Activated naive CD4-positive, alpha-beta T cell treated with anti-CD3 and anti-CD28 coated beads for 36 hours (primary cell): Measurements from ENCODE around the gene MYOZ3. TPM values are rescaled to one million over a fixed set of nuclear protein-coding genes. Genes with fewer than 3 reads are reported as not detected.
A peak's percentile ranks its signal among the peaks of the same experiment; 100 is the strongest.

ENCODE experiments used
- CTCF ChIA-PET: fragments of 350-600 bp; sonication (Branson Sonifier 250); formaldehyde crosslinking; loops from one replicate; lab custom pipeline; 2021; ENCODE audit warnings: antibody characterized with exemption; lab: Charles Lee
- DNase-seq: peaks from one replicate; pipeline ENCODE4 v3.0.0-alpha.2; 2020
- H3K27ac Mint-ChIP-seq: one replicate; pipeline ENCODE4 v1.8.0; 2021; ENCODE audit warnings: mild to moderate bottlenecking, mixed read lengths
- H3K27me3 Mint-ChIP-seq: one replicate; pipeline ENCODE4 v1.8.0; 2021; ENCODE audit warnings: low read depth, mixed read lengths
- H3K36me3 Mint-ChIP-seq: one replicate; pipeline ENCODE4 v1.8.0; 2021; ENCODE audit warnings: low read depth, mixed read lengths
- H3K4me1 Mint-ChIP-seq: one replicate; pipeline ENCODE4 v1.8.0; 2021; ENCODE audit warnings: low read depth, mixed read lengths
- H3K4me3 Mint-ChIP-seq: one replicate; pipeline ENCODE4 v1.8.0; 2021; ENCODE audit warnings: mild to moderate bottlenecking, moderate library complexity, mixed read lengths
- H3K9me3 Mint-ChIP-seq: one replicate; pipeline ENCODE4 v1.8.0; 2021; ENCODE audit warnings: mixed read lengths
- intact Hi-C: fragments of 100-400 bp; cut with micrococcal nuclease; formaldehyde crosslinking; loops from one replicate; pipeline ENCODE4 v1.15.1; 2023
- total RNA-seq, 2 experiments: library from RNA; stranded (reverse); gene quantifications; one replicate each; pipeline ENCODE4 v1.2.3, GENCODE V29; 2021

Gene MYOZ3
- total RNA-seq, 2 experiments from 2014 or later, result 0.17 to 0.49 TPM

- H3K27me3 Mint-ChIP-seq, result no peaks in the 10 kb centered on the region
- no peaks in the 10 kb centered on the region for H3K9me3 Mint-ChIP-seq
- no peaks in the 10 kb centered on the region for H3K4me1 Mint-ChIP-seq
- CTCF ChIA-PET, result no interaction called here
- no peaks in the 10 kb centered on the region for H3K36me3 Mint-ChIP-seq
- no peak overlapping the region for H3K27ac Mint-ChIP-seq
- H3K4me3 Mint-ChIP-seq, result no peak overlapping the region
- intact Hi-C loops, result no loop called here
- no peak for DNase-seq
Measured at GRCh38 chr5:150649108-150650020, 11.7 kb upstream of the MYOZ3 start.

GRCh38 chr5:150650021-150651006 lies 10.7 kb upstream of the MYOZ3 start:
- Mint-ChIP-seq H3K4me1 (no peaks in the 10 kb centered on the region), H3K27ac (no peak overlapping the region), H3K9me3 (no peaks in the 10 kb centered on the region), H3K36me3 (no peaks in the 10 kb centered on the region), H3K4me3 (no peak overlapping the region), H3K27me3 (no peaks in the 10 kb centered on the region)
- intact Hi-C loops, result no loop called here
- DNase-seq, result no peak
- CTCF ChIA-PET, result interaction anchor here (1.0 kb wide), 1 partner anchor 11 kb away, joined by 3 read pairs; no protein-coding TSS in a partner anchor

DNA sequence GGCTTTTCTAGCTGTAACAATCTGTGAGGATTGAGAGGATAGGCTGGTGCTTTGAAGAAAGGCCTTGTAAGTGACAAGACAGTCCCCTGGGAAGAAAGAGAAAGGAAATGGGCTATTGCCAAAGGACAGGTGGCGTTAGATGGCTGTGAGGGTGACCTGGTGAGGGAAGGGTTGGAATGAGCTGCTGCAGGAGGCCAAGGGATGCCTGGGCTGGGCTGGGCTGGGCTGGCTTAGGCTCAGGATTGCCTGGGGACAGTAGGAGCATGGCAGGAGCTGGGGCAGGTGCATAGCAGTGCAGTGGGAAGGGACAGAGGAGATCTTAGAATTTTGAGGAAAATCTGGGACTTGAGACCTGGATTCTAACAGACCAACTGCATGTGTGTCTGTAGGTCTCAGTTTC lies 9.7 kb upstream of the MYOZ3 start:
- Mint-ChIP-seq H3K27ac (no peak overlapping the region), H3K27me3 (no peaks in the 10 kb centered on the region), H3K4me1 (peaks cover 2% of the 10 kb centered on the region), H3K36me3 (no peaks in the 10 kb centered on the region), H3K4me3 (no peak overlapping the region), H3K9me3 (no peaks in the 10 kb centered on the region)
- intact Hi-C loops, result no loop called here
- no peak for DNase-seq
- CTCF ChIA-PET, result interaction anchor here (0.7 to 3.8 kb wide), 3 partner anchors 90 to 201 kb away, joined by 3 to 33 read pairs (median 4); partner anchors contain the start of gene IRGM

GRCh38 chr5:150651924-150652671 lies 9.0 kb upstream of the MYOZ3 start:
- no peaks in the 10 kb centered on the region for H3K36me3 Mint-ChIP-seq
- no peaks in the 10 kb centered on the region for H3K27me3 Mint-ChIP-seq
- DNase-seq, result no peak
- intact Hi-C loops, result no loop called here
- H3K27ac Mint-ChIP-seq, result no peak overlapping the region
- no peaks in the 10 kb centered on the region for H3K9me3 Mint-ChIP-seq
- peaks cover 2% of the 10 kb centered on the region for H3K4me1 Mint-ChIP-seq
- CTCF ChIA-PET, result interaction anchor here (0.7 to 3.8 kb wide), 4 partner anchors 91 to 202 kb away, joined by 3 to 33 read pairs (median 4); partner anchors contain the start of gene IRGM
- no peak overlapping the region for H3K4me3 Mint-ChIP-seq

DNA sequence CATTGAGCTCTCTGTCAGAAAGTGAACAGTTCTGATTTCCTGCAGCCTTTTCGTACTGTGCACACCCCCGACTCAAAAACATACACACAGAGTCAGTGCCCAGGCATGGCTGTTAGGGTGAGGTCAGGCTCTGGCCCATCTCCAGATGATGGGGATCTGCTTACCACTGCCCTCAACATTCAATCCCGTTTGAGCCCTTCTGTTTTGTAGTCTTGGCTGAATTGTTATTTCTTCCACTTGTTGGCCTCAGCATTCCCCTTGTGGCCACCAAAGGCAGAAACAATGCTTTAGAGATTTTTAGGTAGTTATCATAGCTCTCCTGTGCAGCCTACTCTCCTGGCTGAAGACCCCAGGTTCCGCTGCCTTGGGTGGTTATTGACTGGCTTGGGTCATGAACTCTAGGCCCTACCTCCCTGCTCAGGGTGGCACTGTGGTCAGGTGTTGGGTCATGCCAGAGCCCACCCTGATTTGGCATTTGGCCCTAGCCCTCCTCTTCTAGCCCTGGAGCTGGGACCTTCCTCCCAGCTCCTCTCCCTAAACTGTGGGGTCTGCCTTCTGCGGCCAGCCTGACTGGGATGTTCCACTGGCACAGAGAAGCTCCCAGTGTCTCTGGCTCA lies 7.8 kb upstream of the MYOZ3 start:
- H3K9me3 Mint-ChIP-seq, result no peaks in the 10 kb centered on the region
- no peak overlapping the region for H3K27ac Mint-ChIP-seq
- no peaks in the 10 kb centered on the region for H3K27me3 Mint-ChIP-seq
- CTCF ChIA-PET, result interaction anchor here (1.0 to 3.8 kb wide), 2 partner anchors 92 to 140 kb away, joined by 4 to 33 read pairs; no protein-coding TSS in a partner anchor
- H3K36me3 Mint-ChIP-seq, result no peaks in the 10 kb centered on the region
- no peak overlapping the region for H3K4me3 Mint-ChIP-seq
- H3K4me1 Mint-ChIP-seq, result peaks cover 2% of the 10 kb centered on the region
- intact Hi-C loops, result no loop called here
- no peak for DNase-seq

DNA sequence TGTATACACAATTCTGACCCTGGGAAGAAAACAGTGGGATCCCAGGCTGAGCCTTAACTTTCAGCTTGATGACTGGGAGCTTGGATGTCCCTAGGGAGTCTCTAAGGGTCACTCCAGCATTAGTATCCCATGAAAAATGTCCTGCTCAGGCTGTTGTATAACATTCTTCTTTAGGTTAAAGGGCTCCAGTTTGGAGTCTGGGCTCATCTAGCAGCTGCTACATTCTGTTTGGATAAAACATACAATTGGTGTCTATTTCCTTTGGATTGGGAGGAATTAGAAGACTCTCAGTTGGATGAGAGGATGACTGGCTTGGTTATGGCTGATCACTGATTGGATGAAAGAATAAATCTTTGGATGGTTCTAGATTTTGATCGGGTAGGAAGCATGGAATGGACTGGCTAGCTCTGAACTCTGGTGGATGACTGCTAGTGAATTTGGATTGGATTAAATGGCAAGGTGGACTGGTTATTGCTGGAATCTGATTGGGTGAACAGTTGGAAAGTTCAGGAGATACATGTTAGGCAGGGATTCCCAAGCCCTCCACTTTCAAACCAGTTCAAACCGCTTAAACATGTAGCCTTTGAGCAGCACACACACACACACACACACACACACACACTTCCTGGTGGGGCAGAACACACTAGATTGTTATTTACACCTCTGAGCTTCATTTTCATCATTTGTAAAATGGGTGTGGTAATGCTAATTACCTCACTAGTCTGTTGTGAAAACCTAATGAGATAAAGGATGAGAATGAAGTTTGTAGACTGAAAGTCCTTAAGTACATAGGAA lies 7.1 kb upstream of the MYOZ3 start:
- intact Hi-C loops, result no loop called here
- CTCF ChIA-PET, result interaction anchor here (3.8 kb wide), 1 partner anchor 93 kb away, joined by 33 read pairs; no protein-coding TSS in a partner anchor
- H3K27ac Mint-ChIP-seq, result no peak overlapping the region
- DNase-seq, result no peak
- peaks cover 2% of the 10 kb centered on the region for H3K4me1 Mint-ChIP-seq
- no peak overlapping the region for H3K4me3 Mint-ChIP-seq
- H3K9me3 Mint-ChIP-seq, result no peaks in the 10 kb centered on the region
- H3K36me3 Mint-ChIP-seq, result no peaks in the 10 kb centered on the region
- no peaks in the 10 kb centered on the region for H3K27me3 Mint-ChIP-seq

- CTCF ChIA-PET, result interaction anchor here (0.6 to 4.0 kb wide), 6 partner anchors 12 to 169 kb away, joined by 4 to 41 read pairs (median 4); partner anchors contain the start of gene RBM22
- Mint-ChIP-seq H3K4me3 (no peak overlapping the region), H3K36me3 (no peaks in the 10 kb centered on the region), H3K9me3 (no peaks in the 10 kb centered on the region), H3K27me3 (no peaks in the 10 kb centered on the region), H3K4me1 (peaks cover 2% of the 10 kb centered on the region), H3K27ac (no peak overlapping the region)
- intact Hi-C loops, result no loop called here
- DNase-seq, result no peak
Measured at GRCh38 chr5:150655221-150655620, 5.8 kb upstream of the MYOZ3 start.

DNA sequence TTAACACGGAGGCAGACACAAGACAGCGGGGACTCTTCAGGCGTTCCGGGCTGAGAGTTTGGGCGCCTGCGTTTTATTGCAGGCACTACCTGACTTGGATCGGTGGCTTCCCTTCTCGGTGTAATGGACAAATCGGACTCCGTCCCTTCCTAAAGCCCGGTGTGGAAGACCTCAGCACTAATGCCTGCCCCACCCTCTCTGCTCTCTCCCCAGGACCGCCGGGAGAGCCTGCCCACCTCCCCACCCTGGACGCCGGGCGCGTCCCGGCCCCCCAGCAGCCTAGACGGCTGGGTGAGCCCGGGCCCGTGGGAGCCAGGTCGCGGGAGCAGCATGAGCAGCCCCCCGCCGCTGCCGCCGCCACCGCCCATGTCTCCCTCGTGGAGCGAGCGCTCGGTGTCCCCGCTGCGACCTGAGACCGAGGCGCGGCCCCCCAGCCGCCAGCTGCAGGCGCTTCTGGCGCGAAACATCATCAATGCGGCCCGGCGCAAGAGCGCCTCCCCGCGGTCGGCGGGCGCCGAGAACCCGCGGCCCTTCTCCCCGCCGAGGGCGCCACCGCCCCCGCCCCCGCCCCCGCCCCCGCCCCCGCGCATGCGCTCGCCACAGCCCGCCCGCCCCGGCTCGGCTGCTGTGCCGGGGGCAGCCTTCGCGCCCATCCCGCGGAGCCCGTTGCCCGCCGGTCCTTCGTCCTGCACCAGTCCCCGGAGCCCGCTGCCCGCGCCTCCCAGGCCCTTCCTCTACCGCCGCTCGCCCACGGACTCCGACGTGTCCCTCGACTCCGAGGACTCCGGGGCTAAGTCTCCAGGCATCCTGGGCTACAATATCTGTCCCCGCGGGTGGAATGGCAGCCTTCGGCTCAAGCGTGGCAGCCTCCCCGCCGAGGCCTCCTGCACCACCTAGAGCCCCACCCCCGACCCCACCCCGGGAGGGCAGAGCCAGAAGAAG lies 4.6 kb upstream of the MYOZ3 start:
- H3K27me3 Mint-ChIP-seq, result no peaks in the 10 kb centered on the region
- intact Hi-C loops, result loop anchor here (1.0 to 2.0 kb wide), 5 partner anchors 34 to 198 kb away; no protein-coding TSS in a partner anchor
- H3K4me1 Mint-ChIP-seq, result peaks cover 2% of the 10 kb centered on the region
- CTCF ChIA-PET, result interaction anchor here (0.7 to 4.0 kb wide), 10 partner anchors 10 to 293 kb away, joined by 3 to 41 read pairs (median 4); partner anchors contain the start of genes RBM22 and SMIM3
- peak overlapping the region; percentile 76 for H3K4me3 Mint-ChIP-seq
- DNase-seq, result peak; percentile 77
- H3K9me3 Mint-ChIP-seq, result no peaks in the 10 kb centered on the region
- H3K27ac Mint-ChIP-seq, result no peak overlapping the region
- H3K36me3 Mint-ChIP-seq, result no peaks in the 10 kb centered on the region

GRCh38 chr5:150658121-150658520 lies 2.9 kb upstream of the MYOZ3 start:
- no peak for DNase-seq
- peaks cover 2% of the 10 kb centered on the region for H3K4me1 Mint-ChIP-seq
- H3K27ac Mint-ChIP-seq, result no peak overlapping the region
- intact Hi-C loops, result no loop called here
- no peaks in the 10 kb centered on the region for H3K9me3 Mint-ChIP-seq
- CTCF ChIA-PET, result interaction anchor here (0.6 to 4.0 kb wide), 11 partner anchors 8 to 302 kb away, joined by 3 to 41 read pairs (median 4); partner anchors contain the start of genes IRGM and SMIM3
- H3K36me3 Mint-ChIP-seq, result no peaks in the 10 kb centered on the region
- no peaks in the 10 kb centered on the region for H3K27me3 Mint-ChIP-seq
- no peak overlapping the region for H3K4me3 Mint-ChIP-seq
